ENCODE results near the gene NTPCR.

- TF ChIP-seq, protein P1, sequence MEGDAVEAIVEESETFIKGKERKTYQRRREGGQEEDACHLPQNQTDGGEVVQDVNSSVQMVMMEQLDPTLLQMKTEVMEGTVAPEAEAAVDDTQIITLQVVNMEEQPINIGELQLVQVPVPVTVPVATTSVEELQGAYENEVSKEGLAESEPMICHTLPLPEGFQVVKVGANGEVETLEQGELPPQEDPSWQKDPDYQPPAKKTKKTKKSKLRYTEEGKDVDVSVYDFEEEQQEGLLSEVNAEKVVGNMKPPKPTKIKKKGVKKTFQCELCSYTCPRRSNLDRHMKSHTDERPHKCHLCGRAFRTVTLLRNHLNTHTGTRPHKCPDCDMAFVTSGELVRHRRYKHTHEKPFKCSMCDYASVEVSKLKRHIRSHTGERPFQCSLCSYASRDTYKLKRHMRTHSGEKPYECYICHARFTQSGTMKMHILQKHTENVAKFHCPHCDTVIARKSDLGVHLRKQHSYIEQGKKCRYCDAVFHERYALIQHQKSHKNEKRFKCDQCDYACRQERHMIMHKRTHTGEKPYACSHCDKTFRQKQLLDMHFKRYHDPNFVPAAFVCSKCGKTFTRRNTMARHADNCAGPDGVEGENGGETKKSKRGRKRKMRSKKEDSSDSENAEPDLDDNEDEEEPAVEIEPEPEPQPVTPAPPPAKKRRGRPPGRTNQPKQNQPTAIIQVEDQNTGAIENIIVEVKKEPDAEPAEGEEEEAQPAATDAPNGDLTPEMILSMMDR (IDR thresholded peaks at IDR 0.05): no peak
- TF ChIP-seq POLR2A (IDR thresholded peaks at IDR 0.05): no peak
- TF ChIP-seq POLR2AphosphoS5 (IDR thresholded peaks at IDR 0.05): no peak
Observed at GRCh38 chr1:232968391-232968790, 18.0 kb downstream of the NTPCR start.

Data from transverse colon (tissue), 4 donors.